ENCODE results near the gene MAN1C1. TPM values are rescaled to one million over a fixed set of nuclear protein-coding genes. Genes with fewer than 3 reads are reported as not detected.

Gene MAN1C1
- total and polyA plus RNA-seq, 2 donors (not counting 1 experiment from before 2014, with no cell fraction given) = 17.7 to 51.4 TPM

- H3K79me2 ChIP-seq (ENCODE audit: control insufficient read depth, insufficient read depth, low read length) = no peaks in the 10 kb centered on the region
- H3K4me2 ChIP-seq (ENCODE audit: extremely low read depth, insufficient read depth, low read length) = peak overlapping the region; percentile 17
- peaks cover 1% of the 10 kb centered on the region for H3K36me3 ChIP-seq (ENCODE audit: control insufficient read depth, insufficient read depth, low read length)
- peak; percentile 67 to 89 for DNase-seq (ENCODE audit: low read depth in 2 of 2)
- H3K9ac ChIP-seq (ENCODE audit: insufficient read depth, low read length) = no peak overlapping the region
- H4K20me1 ChIP-seq (ENCODE audit: control insufficient read depth, extremely low read depth, insufficient read depth, low read length) = no peaks in the 10 kb centered on the region
- no peak overlapping the region for H2AFZ ChIP-seq (ENCODE audit: low read length)
- H3K9me3 ChIP-seq (ENCODE audit: control insufficient read depth, insufficient read depth, low read depth, low read length) = no peaks in the 10 kb centered on the region
- TF ChIP-seq CTCF (conservative IDR thresholded peaks at IDR 0.05 in 1 of 2, IDR thresholded peaks at IDR 0.05 in 1 of 2; ENCODE audit: low read depth in 1 of 2, low read length in 2 of 2) (no peak), EZH2 (IDR thresholded peaks at IDR 0.05; ENCODE audit: low read length, missing control alignments) (no peak)
- H3K4me1 ChIP-seq (ENCODE audit: control insufficient read depth, extremely low read depth, insufficient read depth, low read length) = peaks cover 33% of the 10 kb centered on the region
- H3K27ac ChIP-seq (ENCODE audit: insufficient read depth, low read length) = peak overlapping the region; percentile 83
- H3K27me3 ChIP-seq (ENCODE audit: control insufficient read depth, insufficient read depth, low read length) = no peaks in the 10 kb centered on the region
- no peak overlapping the region for H3K4me3 ChIP-seq (replicated peaks in 1 of 4; ENCODE audit: control extremely low read depth in 1 of 4, insufficient read depth in 1 of 4, low read depth in 3 of 4, low read length in 4 of 4)
Measured at GRCh38 chr1:25568834-25569596, 47.6 kb upstream of the MAN1C1 start.

GRCh38 chr1:25569597-25570396 is 46.8 kb upstream of the MAN1C1 start:
- H3K9ac ChIP-seq (ENCODE audit: insufficient read depth, low read length) = no peak overlapping the region
- H3K4me2 ChIP-seq (ENCODE audit: extremely low read depth, insufficient read depth, low read length) = no peak overlapping the region
- peak in 1 of 2 donors; percentile 65 for DNase-seq (ENCODE audit: low read depth in 2 of 2)
- H3K79me2 ChIP-seq (ENCODE audit: control insufficient read depth, insufficient read depth, low read length) = no peaks in the 10 kb centered on the region
- no peak overlapping the region for H3K27ac ChIP-seq (ENCODE audit: insufficient read depth, low read length)
- H3K27me3 ChIP-seq (ENCODE audit: control insufficient read depth, insufficient read depth, low read length) = no peaks in the 10 kb centered on the region
- peaks cover 33% of the 10 kb centered on the region for H3K4me1 ChIP-seq (ENCODE audit: control insufficient read depth, extremely low read depth, insufficient read depth, low read length)
- TF ChIP-seq EZH2 (IDR thresholded peaks at IDR 0.05; ENCODE audit: low read length, missing control alignments) (no peak), CTCF (conservative IDR thresholded peaks at IDR 0.05 in 1 of 2, IDR thresholded peaks at IDR 0.05 in 1 of 2; ENCODE audit: low read depth in 1 of 2, low read length in 2 of 2) (no peak)
- no peaks in the 10 kb centered on the region for H3K9me3 ChIP-seq (ENCODE audit: control insufficient read depth, insufficient read depth, low read depth, low read length)
- no peak overlapping the region for H3K4me3 ChIP-seq (replicated peaks in 1 of 4; ENCODE audit: control extremely low read depth in 1 of 4, insufficient read depth in 1 of 4, low read depth in 3 of 4, low read length in 4 of 4)
- H3K36me3 ChIP-seq (ENCODE audit: control insufficient read depth, insufficient read depth, low read length) = no peaks in the 10 kb centered on the region
- H4K20me1 ChIP-seq (ENCODE audit: control insufficient read depth, extremely low read depth, insufficient read depth, low read length) = no peaks in the 10 kb centered on the region
- no peak overlapping the region for H2AFZ ChIP-seq (ENCODE audit: low read length)

DNA sequence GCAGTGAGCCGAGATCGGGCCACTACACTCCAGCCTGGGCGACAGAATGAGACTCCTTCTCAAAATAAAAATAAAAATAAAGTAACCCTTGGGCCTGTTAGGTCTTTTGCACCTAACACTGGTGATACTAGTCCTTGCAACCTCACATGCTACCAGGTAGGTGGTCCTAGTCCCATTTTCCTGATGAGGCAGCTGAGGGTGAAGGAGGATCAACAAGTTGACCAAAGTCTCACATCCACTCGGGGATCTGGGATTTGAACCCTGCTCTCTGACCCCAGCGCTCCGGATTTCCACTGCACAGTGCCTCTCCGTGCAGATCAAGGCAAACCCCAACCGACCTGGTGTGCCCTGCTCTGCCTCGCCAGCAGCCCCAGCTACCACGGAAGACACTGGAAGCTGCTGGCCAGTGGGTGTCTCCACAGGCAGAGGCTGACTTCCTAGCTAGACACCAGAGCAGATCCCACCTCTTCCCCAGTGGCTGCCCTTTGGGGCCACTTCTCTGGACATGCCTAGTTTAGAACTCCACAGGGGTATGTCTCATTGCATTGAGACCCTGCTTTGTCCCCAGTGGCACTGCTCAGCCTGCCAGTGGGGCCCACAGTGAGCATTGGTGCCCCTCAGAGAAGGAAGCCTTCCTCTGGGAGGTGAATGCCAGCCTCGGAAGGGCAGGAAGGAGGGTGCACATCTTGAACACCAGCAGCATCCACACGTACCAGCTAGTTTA is 45.6 kb upstream of the MAN1C1 start:
- Histone ChIP-seq H3K4me1 (ENCODE audit: control insufficient read depth, extremely low read depth, insufficient read depth, low read length) (peaks cover 29% of the 10 kb centered on the region), H3K4me3 (replicated peaks in 1 of 4; ENCODE audit: control extremely low read depth in 1 of 4, insufficient read depth in 1 of 4, low read depth in 3 of 4, low read length in 4 of 4) (no peak overlapping the region), H3K9ac (ENCODE audit: insufficient read depth, low read length) (no peak overlapping the region), H2AFZ (ENCODE audit: low read length) (no peak overlapping the region), H4K20me1 (ENCODE audit: control insufficient read depth, extremely low read depth, insufficient read depth, low read length) (no peaks in the 10 kb centered on the region), H3K27ac (ENCODE audit: insufficient read depth, low read length) (no peak overlapping the region), H3K36me3 (ENCODE audit: control insufficient read depth, insufficient read depth, low read length) (no peaks in the 10 kb centered on the region), H3K27me3 (ENCODE audit: control insufficient read depth, insufficient read depth, low read length) (no peaks in the 10 kb centered on the region), H3K9me3 (ENCODE audit: control insufficient read depth, insufficient read depth, low read depth, low read length) (no peaks in the 10 kb centered on the region), H3K4me2 (ENCODE audit: extremely low read depth, insufficient read depth, low read length) (no peak overlapping the region), H3K79me2 (ENCODE audit: control insufficient read depth, insufficient read depth, low read length) (no peaks in the 10 kb centered on the region)
- DNase-seq (ENCODE audit: low read depth in 2 of 2) = no peak
- TF ChIP-seq CTCF (conservative IDR thresholded peaks at IDR 0.05 in 1 of 2, IDR thresholded peaks at IDR 0.05 in 1 of 2; ENCODE audit: low read depth in 1 of 2, low read length in 2 of 2) (no peak), EZH2 (IDR thresholded peaks at IDR 0.05; ENCODE audit: low read length, missing control alignments) (no peak)

Measured in fibroblast of lung (primary cell).